ENCODE data around the gene ERV3-1. TPM values are rescaled to one million over a fixed set of nuclear protein-coding genes. Genes with fewer than 3 reads are reported as not detected.
"Not testable (repeated sequence)": the region's sequence is repeated elsewhere in the genome, so short reads cannot be mapped to it uniquely, and the experiment has no call there.

ERV3-1 gene
- 13.8 and 15.3 TPM in 2 replicates for total RNA-seq (2014; rRNA removed; shearing (Covaris generic))
- 20.1 and 26.8 TPM in 2 replicates for polyA plus RNA-seq (2016; fragmentation: Nextera tagmentation; extraction: Ambion mirVana)
- long read RNA-seq, partial matches to known transcripts, result 0 of 3 reads
- long read RNA-seq, other reads (novel, unspliced or antisense), result 2 of 3 reads

DNA sequence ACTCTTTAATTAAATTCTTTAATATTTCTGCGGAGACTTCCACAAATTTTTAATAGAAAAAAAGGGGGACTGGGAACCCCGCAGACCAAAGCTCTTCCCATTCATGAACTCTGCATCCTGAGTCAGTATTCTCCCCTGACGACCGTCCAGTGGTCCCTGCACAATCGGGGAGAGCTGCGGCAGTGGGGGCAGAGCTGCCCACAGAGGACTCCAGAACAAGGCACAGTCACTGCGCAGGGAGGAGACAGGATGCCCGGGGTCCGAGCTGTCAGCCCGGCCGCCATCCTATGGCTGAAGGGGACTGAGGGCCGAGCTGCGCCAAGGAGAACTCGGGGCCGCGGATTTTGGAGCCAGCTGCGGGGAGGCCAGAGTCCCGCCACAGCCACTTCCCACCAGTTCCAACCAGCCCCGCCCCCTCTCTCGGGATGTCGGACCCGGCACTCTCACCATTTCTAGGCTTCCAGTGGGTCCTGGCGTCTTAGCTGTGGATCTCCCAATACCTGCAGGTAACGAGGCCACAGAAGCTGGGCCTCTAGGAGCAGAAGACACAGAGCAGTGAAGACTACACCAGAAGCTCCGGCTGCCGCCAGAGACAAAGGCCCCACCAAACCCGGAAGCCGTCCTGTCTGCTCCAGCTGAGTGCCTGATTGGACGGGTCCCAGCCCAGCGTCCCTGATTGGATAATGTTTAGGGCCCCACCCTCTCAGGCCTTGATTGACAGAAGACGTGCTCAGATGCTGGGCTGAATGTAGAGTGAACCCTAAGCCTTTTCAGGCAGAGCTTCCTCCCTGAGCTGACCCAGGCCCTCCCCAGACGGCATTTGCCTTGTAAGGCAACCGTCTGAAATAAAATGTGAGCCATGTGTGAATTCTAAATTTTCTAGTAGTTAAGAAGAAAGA lies at the start of gene ERV3-1:
Gene ERV3-1, minus strand, starts transcription at position 594 of the 899 bp plus-strand sequence. CDS start 13,661 bp downstream, outside the sequence.
- Mint-ChIP-seq H3K9me3 (peaks cover 6% of the 10 kb centered on the region; the same call in 2 of the 3 replicates), H3K27me3 (ENCODE audit: insufficient read depth, low read depth, poor library complexity) (peaks cover 14% of the 10 kb centered on the region), H3K4me1 (peaks cover 21% of the 10 kb centered on the region), H3K4me3 (peak within 1 kb of the TSS; percentile 97), H3K36me3 (ENCODE audit: low read depth) (peaks cover 25% of the 10 kb centered on the region), H3K27ac (peak within 1 kb of the TSS; percentile 99)
- Histone ChIP-seq H4K20me1 (replicated peaks; ENCODE audit: insufficient read depth) (no peaks in the 10 kb centered on the region), H3K27ac (ENCODE audit: low read depth) (peak within 1 kb of the TSS; percentile 85), H3K27me3 (ENCODE audit: insufficient read depth) (no peaks in the 10 kb centered on the region), H3K36me3 (ENCODE audit: insufficient read depth) (no peaks in the 10 kb centered on the region), H3K4me1 (ENCODE audit: insufficient read depth) (peaks cover 15% of the 10 kb centered on the region), H3F3A (replicated peaks; ENCODE audit: low read depth) (no peaks in the 10 kb centered on the region), H2AFZ (peak within 1 kb of the TSS; percentile 1), H3K9me2 (ENCODE audit: insufficient read depth) (no peaks in the 10 kb centered on the region), H3K79me2 (replicated peaks; ENCODE audit: insufficient read depth) (peaks cover 46% of the 10 kb centered on the region), H3K4me2 (peak within 1 kb of the TSS; percentile 87), H3K4me3 (peak within 1 kb of the TSS; percentile 84)
- DNase-seq (ENCODE audit: low spot score) (peak; percentile 98), ATAC-seq (peak; percentile 99)
- TF ChIP-seq POLR2AphosphoS5 (IDR thresholded peaks at IDR 0.05; ENCODE audit: low read depth) (peak; percentile 95), EZH2 (IDR thresholded peaks at IDR 0.05; ENCODE audit: low read depth, unreplicated experiment) (no peak), ZNF114 (CRISPR knock-in tag; IDR thresholded peaks at IDR 0.05) (no peak), ZNF331 (CRISPR knock-in tag; IDR thresholded peaks at IDR 0.05; ENCODE audit: low read depth) (no peak), CREB1 (CRISPR knock-in tag; IDR thresholded peaks at IDR 0.05; ENCODE audit: low read depth) (peak; percentile 57)
- TF ChIP-seq, protein P1, sequence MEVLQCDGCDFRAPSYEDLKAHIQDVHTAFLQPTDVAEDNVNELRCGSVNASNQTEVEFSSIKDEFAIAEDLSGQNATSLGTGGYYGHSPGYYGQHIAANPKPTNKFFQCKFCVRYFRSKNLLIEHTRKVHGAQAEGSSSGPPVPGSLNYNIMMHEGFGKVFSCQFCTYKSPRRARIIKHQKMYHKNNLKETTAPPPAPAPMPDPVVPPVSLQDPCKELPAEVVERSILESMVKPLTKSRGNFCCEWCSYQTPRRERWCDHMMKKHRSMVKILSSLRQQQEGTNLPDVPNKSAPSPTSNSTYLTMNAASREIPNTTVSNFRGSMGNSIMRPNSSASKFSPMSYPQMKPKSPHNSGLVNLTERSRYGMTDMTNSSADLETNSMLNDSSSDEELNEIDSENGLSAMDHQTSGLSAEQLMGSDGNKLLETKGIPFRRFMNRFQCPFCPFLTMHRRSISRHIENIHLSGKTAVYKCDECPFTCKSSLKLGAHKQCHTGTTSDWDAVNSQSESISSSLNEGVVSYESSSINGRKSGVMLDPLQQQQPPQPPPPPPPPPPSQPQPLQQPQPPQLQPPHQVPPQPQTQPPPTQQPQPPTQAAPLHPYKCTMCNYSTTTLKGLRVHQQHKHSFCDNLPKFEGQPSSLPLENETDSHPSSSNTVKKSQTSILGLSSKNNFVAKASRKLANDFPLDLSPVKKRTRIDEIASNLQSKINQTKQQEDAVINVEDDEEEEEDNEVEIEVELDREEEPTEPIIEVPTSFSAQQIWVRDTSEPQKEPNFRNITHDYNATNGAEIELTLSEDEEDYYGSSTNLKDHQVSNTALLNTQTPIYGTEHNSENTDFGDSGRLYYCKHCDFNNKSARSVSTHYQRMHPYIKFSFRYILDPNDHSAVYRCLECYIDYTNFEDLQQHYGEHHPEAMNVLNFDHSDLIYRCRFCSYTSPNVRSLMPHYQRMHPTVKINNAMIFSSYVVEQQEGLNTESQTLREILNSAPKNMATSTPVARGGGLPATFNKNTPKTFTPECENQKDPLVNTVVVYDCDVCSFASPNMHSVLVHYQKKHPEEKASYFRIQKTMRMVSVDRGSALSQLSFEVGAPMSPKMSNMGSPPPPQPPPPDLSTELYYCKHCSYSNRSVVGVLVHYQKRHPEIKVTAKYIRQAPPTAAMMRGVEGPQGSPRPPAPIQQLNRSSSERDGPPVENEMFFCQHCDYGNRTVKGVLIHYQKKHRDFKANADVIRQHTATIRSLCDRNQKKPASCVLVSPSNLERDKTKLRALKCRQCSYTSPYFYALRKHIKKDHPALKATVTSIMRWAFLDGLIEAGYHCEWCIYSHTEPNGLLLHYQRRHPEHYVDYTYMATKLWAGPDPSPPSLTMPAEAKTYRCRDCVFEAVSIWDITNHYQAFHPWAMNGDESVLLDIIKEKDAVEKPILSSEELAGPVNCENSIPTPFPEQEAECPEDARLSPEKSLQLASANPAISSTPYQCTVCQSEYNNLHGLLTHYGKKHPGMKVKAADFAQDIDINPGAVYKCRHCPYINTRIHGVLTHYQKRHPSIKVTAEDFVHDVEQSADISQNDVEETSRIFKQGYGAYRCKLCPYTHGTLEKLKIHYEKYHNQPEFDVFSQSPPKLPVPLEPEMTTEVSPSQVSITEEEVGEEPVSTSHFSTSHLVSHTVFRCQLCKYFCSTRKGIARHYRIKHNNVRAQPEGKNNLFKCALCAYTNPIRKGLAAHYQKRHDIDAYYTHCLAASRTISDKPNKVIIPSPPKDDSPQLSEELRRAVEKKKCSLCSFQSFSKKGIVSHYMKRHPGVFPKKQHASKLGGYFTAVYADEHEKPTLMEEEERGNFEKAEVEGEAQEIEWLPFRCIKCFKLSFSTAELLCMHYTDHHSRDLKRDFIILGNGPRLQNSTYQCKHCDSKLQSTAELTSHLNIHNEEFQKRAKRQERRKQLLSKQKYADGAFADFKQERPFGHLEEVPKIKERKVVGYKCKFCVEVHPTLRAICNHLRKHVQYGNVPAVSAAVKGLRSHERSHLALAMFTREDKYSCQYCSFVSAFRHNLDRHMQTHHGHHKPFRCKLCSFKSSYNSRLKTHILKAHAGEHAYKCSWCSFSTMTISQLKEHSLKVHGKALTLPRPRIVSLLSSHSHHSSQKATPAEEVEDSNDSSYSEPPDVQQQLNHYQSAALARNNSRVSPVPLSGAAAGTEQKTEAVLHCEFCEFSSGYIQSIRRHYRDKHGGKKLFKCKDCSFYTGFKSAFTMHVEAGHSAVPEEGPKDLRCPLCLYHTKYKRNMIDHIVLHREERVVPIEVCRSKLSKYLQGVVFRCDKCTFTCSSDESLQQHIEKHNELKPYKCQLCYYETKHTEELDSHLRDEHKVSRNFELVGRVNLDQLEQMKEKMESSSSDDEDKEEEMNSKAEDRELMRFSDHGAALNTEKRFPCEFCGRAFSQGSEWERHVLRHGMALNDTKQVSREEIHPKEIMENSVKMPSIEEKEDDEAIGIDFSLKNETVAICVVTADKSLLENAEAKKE (CRISPR knock-in tag; IDR thresholded peaks at IDR 0.05), result peak; percentile 63; the same call in 1 of the 2 replicates

DNA sequence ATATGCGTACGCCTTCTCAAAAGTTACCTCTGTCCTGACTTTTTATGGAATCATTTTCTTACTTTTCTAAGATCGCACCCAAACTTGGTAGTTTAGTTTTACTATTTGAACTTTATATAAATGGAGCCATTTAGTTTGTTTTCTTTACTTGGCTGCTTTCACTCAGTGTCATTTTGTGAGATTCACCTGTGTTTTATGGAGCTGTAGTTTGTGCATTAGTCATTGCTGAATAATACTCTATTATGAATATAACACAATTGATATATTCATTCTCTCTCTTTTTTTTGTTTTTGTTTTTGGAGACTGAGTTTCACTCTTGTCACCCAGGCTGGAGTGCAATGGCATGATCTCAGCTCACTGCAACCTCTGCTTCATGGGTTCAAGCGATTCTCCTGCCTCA lies 49.3 kb upstream of the ERV3-1 start:
- not testable (repeated sequence) for DNase-seq (ENCODE audit: low spot score); H3K27me3 Mint-ChIP-seq (ENCODE audit: insufficient read depth, low read depth, poor library complexity); H3K27ac Mint-ChIP-seq; H3F3A ChIP-seq (replicated peaks; ENCODE audit: low read depth); H3K4me3 Mint-ChIP-seq; H3K4me2 ChIP-seq; H3K36me3 ChIP-seq (ENCODE audit: insufficient read depth); H3K9me3 Mint-ChIP-seq; H3K27ac ChIP-seq (ENCODE audit: low read depth); H3K79me2 ChIP-seq (replicated peaks; ENCODE audit: insufficient read depth); H4K20me1 ChIP-seq (replicated peaks; ENCODE audit: insufficient read depth); H3K27me3 ChIP-seq (ENCODE audit: insufficient read depth); H2AFZ ChIP-seq; H3K4me1 ChIP-seq (ENCODE audit: insufficient read depth); ATAC-seq; H3K4me1 Mint-ChIP-seq; H3K9me2 ChIP-seq (ENCODE audit: insufficient read depth); H3K4me3 ChIP-seq
- peaks cover 16% of the 10 kb centered on the region; the same call in 2 of the 3 replicates for H3K36me3 Mint-ChIP-seq (ENCODE audit: low read depth)

GRCh38 chr7:65054466-65054994 lies 48.0 kb upstream of the ERV3-1 start:
- ATAC-seq; H3K4me3 Mint-ChIP-seq; DNase-seq (ENCODE audit: low spot score); H3K4me3 ChIP-seq; H3K9me3 Mint-ChIP-seq; H3K4me1 ChIP-seq (ENCODE audit: insufficient read depth); H3K27ac ChIP-seq (ENCODE audit: low read depth); H3K27me3 Mint-ChIP-seq (ENCODE audit: insufficient read depth, low read depth, poor library complexity); H3K4me1 Mint-ChIP-seq; H3K4me2 ChIP-seq; H2AFZ ChIP-seq; H3K79me2 ChIP-seq (replicated peaks; ENCODE audit: insufficient read depth); H3F3A ChIP-seq (replicated peaks; ENCODE audit: low read depth); H3K36me3 ChIP-seq (ENCODE audit: insufficient read depth); H4K20me1 ChIP-seq (replicated peaks; ENCODE audit: insufficient read depth); H3K27me3 ChIP-seq (ENCODE audit: insufficient read depth); H3K27ac Mint-ChIP-seq; H3K9me2 ChIP-seq (ENCODE audit: insufficient read depth): not testable (repeated sequence)
- peaks cover 23% of the 10 kb centered on the region; the same call in 2 of the 3 replicates for H3K36me3 Mint-ChIP-seq (ENCODE audit: low read depth)

Measured in GM23338 (cell line).